HL-60 (cell line): ENCODE results near the gene ATXN7L1.

Source experiments
- DNase-seq, 2 experiments: peaks; one replicate each; pipeline ENCODE4 v3.0.0-alpha.2; 2010 to 2020; ENCODE audit warnings: low read depth in 1 of 2, low spot score in 1 of 2
- H3K27ac ChIP-seq: fragments of 250-450 bp; sonication (Bioruptor Pico); replicated peaks from 2 replicates; pipeline ENCODE4 v1.5.1; 2020; ENCODE audit warnings: mild to moderate bottlenecking, moderate library complexity
- H3K27me3 ChIP-seq: fragments of 250-450 bp; sonication (Bioruptor Pico); 2 replicates; pipeline ENCODE4 v1.5.1; 2021; ENCODE audit warnings: mild to moderate bottlenecking, moderate library complexity; ENCODE audit not compliant: insufficient read depth, poor library complexity, severe bottlenecking
- H3K4me3 ChIP-seq: replicated peaks from 2 replicates; pipeline ENCODE4 v1.5.1; 2011; ENCODE audit warnings: mild to moderate bottlenecking, control low read depth, low read length; ENCODE audit not compliant: insufficient read depth
- GABPA ChIP-seq: IDR thresholded peaks from 2 replicates; pipeline ENCODE4 v1.6.1; 2012; ENCODE audit warnings: low read depth
- POLR2AphosphoS5 ChIP-seq: IDR thresholded peaks from 2 replicates; pipeline ENCODE4 v1.6.1; 2012; ENCODE audit warnings: low read depth
- SPI1 ChIP-seq: IDR thresholded peaks from 2 replicates; pipeline ENCODE4 v1.6.1; 2012; ENCODE audit warnings: low read depth, mild to moderate bottlenecking, borderline replicate concordance
- TF ChIP-seq, protein P1 (sequence below): IDR thresholded peaks from 2 replicates; pipeline ENCODE4 v1.6.1; 2012; ENCODE audit warnings: low read depth; ENCODE audit not compliant: insufficient replicate concordance
- TF ChIP-seq, protein P2 (sequence below): IDR thresholded peaks from one replicate; pipeline ENCODE4 v1.5.1; 2011; ENCODE audit warnings: low read length, control low read depth, inconsistent platforms; ENCODE audit not compliant: insufficient read depth

Gene ATXN7L1

DNA sequence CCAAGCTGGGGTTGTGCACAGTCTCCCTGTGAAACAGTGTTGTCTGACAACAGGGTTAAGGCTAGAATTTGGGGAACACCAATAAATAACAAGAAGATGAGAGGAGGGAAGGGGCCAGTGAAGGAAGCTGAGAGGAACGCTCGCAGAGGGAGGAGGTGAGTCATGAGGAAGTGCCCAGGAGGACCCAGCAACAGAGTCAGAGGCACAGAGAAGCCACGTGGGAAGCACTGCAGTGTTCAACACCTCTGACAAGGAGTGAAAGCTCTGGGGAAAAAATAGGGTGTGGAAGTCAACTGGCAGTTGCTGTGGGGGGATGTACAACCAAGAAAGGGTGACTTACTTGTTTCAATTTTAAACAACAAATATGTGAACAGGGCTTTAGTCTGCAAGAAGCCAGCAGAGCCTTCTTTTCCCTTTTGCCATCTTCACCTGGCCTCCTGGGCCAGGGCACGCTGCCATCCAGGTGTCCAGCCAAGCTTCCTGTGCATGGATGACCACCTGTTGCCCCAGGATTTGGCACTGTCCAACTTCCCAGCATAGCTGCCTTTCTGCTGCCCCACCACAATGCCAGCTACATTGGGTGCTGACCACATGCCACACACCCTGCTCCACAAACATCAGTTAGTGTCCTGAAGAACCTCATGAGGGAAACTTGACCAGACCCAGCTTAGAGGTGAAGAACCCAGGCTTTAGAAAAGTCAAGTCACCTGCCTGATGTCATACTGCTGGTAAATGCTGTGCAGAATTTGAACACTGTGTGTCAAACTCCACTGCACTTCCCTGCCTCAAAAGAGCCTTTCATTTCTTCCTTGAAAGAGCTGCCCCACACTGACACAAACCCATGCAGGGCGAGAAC, 69.6 kb downstream of the ATXN7L1 start:
- Histone ChIP-seq H3K27ac (no peak overlapping the region), H3K4me3 (no peak overlapping the region), H3K27me3 (no peaks in the 10 kb centered on the region)
- TF ChIP-seq, protein P1, sequence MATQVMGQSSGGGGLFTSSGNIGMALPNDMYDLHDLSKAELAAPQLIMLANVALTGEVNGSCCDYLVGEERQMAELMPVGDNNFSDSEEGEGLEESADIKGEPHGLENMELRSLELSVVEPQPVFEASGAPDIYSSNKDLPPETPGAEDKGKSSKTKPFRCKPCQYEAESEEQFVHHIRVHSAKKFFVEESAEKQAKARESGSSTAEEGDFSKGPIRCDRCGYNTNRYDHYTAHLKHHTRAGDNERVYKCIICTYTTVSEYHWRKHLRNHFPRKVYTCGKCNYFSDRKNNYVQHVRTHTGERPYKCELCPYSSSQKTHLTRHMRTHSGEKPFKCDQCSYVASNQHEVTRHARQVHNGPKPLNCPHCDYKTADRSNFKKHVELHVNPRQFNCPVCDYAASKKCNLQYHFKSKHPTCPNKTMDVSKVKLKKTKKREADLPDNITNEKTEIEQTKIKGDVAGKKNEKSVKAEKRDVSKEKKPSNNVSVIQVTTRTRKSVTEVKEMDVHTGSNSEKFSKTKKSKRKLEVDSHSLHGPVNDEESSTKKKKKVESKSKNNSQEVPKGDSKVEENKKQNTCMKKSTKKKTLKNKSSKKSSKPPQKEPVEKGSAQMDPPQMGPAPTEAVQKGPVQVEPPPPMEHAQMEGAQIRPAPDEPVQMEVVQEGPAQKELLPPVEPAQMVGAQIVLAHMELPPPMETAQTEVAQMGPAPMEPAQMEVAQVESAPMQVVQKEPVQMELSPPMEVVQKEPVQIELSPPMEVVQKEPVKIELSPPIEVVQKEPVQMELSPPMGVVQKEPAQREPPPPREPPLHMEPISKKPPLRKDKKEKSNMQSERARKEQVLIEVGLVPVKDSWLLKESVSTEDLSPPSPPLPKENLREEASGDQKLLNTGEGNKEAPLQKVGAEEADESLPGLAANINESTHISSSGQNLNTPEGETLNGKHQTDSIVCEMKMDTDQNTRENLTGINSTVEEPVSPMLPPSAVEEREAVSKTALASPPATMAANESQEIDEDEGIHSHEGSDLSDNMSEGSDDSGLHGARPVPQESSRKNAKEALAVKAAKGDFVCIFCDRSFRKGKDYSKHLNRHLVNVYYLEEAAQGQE: no peak
- peak; percentile 91 for TF ChIP-seq SPI1
- DNase-seq: peak; percentile 47 to 70

DNA sequence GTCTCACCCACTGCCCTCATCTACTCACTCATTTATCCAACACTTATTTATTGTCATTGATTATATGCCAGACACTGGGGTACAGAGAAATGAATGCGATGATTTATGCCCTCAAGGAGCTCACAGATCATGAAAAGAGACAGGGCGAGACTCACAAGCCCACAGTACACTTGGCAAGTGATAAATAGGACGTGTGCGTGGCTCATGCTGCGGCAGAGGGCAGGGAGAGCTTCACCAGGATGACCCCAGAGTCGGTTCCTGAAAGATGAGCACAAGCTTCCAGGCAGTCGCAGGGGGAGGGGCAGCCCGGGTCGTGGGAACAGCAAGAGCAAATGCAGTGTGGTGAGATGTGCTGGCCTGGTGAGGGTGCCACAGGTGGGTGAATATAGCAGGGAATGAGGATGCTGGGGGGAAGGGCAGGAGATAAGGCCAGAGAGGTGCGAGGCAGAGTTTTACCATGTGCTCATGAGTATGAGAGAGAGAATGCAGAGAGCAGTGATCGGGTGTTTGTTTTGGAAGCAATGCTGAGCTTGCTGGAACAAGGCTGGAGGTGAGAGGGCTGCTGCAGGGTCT, 70.9 kb downstream of the ATXN7L1 start:
- Histone ChIP-seq H3K27me3 (no peaks in the 10 kb centered on the region), H3K27ac (no peak overlapping the region), H3K4me3 (no peak overlapping the region)
- TF ChIP-seq GABPA (no peak), POLR2AphosphoS5 (no peak), SPI1 (no peak)
- TF ChIP-seq, protein P1: no peak
- TF ChIP-seq, protein P2, sequence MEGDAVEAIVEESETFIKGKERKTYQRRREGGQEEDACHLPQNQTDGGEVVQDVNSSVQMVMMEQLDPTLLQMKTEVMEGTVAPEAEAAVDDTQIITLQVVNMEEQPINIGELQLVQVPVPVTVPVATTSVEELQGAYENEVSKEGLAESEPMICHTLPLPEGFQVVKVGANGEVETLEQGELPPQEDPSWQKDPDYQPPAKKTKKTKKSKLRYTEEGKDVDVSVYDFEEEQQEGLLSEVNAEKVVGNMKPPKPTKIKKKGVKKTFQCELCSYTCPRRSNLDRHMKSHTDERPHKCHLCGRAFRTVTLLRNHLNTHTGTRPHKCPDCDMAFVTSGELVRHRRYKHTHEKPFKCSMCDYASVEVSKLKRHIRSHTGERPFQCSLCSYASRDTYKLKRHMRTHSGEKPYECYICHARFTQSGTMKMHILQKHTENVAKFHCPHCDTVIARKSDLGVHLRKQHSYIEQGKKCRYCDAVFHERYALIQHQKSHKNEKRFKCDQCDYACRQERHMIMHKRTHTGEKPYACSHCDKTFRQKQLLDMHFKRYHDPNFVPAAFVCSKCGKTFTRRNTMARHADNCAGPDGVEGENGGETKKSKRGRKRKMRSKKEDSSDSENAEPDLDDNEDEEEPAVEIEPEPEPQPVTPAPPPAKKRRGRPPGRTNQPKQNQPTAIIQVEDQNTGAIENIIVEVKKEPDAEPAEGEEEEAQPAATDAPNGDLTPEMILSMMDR: no peak
- DNase-seq: no peak

DNA sequence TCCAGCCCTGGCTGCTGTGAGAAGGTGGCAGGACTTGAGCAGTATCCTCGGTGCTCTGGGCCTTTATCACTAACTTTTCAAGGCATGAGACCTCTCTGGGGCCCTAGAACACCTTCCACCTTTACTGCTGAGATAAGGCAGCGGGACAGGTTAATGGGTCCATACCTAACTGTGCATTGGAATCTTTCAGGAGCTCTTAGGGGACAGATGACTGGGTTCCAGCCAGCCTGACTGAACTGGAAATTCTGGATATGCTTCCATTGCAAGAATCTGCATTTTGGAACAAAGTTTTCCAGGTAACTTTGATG, 73.0 kb downstream of the ATXN7L1 start:
- Histone ChIP-seq H3K27ac (no peak overlapping the region), H3K4me3 (no peak overlapping the region), H3K27me3 (no peaks in the 10 kb centered on the region)
- no peak for DNase-seq
- TF ChIP-seq SPI1 (no peak), POLR2AphosphoS5 (no peak), GABPA (no peak)
- TF ChIP-seq, protein P2: no peak
- TF ChIP-seq, protein P1: no peak
